ENCODE data around the gene OLIG1. TPM values are rescaled to one million over a fixed set of nuclear protein-coding genes. Genes with fewer than 3 reads are reported as not detected.

Gene OLIG1
- total and polyA plus RNA-seq, 2 of the 13 experiments (the other 11 are each of a cell fraction or from before 2014, with no cell fraction given), result not detected

- TF ChIP-seq ZNF691 (CRISPR knock-in tag; IDR thresholded peaks at IDR 0.05; ENCODE audit: borderline replicate concordance, low read depth) (no peak), HNRNPLL (IDR thresholded peaks at IDR 0.05; ENCODE audit: low read depth, low read length, poor library complexity, severe bottlenecking) (no peak)
Measured at GRCh38 chr21:33051925-33052324, 18.0 kb upstream of the OLIG1 start (continued).

- H3K4me1 ChIP-seq (ENCODE audit: insufficient read depth, low read length), result no peaks in the 10 kb centered on the region
- no peak for TF ChIP-seq ZNF713 (CRISPR knock-in tag; IDR thresholded peaks at IDR 0.05)
- no peak for TF ChIP-seq RELA (CRISPR knock-in tag; IDR thresholded peaks at IDR 0.05)
- TF ChIP-seq POGZ (CRISPR knock-in tag; IDR thresholded peaks at IDR 0.05), result no peak
- no peak for TF ChIP-seq ARID5B (CRISPR knock-in tag; IDR thresholded peaks at IDR 0.05)
- no peak for TF ChIP-seq ZBTB39 (CRISPR knock-in tag; IDR thresholded peaks at IDR 0.05)
- no peak for TF ChIP-seq RORA (CRISPR knock-in tag; IDR thresholded peaks at IDR 0.05)
- TF ChIP-seq ZNF143 (CRISPR knock-in tag; IDR thresholded peaks at IDR 0.05), result no peak
- no peaks in the 10 kb centered on the region for H4K20me1 ChIP-seq (ENCODE audit: insufficient read depth, low read length)
- H3K4me3 ChIP-seq (replicated peaks in 1 of 3; ENCODE audit: insufficient read depth in 1 of 3, low read depth in 2 of 3, low read length in 3 of 3), result no peak overlapping the region
- H3K9me3 ChIP-seq (ENCODE audit: low read length), result no peaks in the 10 kb centered on the region
- no peak overlapping the region for H3K4me2 ChIP-seq (ENCODE audit: low read depth, low read length)
- no peaks in the 10 kb centered on the region for H3K79me2 ChIP-seq (ENCODE audit: insufficient read depth, low read length)
- H3K27me3 ChIP-seq (ENCODE audit: control insufficient read depth in 1 of 2, insufficient read depth in 2 of 2, low read length in 2 of 2), result peaks cover 0 to 23% of the 10 kb centered on the region in 2 experiments; a peak in 3 of 5 replicates
- ChIA-PET CTCF (ENCODE audit: low intra/inter-chr PET ratio, low total read pairs) (no interaction called here), POLR2A (no interaction called here)
- ATAC-seq (no peak), DNase-seq (ENCODE audit: low spot score) (no peak), FAIRE-seq (no peak)
- no peak overlapping the region for H2AFZ ChIP-seq (ENCODE audit: low read length)
- H3K27ac ChIP-seq (ENCODE audit: extremely low read length, insufficient read depth, low read length), result no peak overlapping the region
- BruUV-seq (replicated peaks), result no TSS peak
- H3K36me3 ChIP-seq (replicated peaks in 1 of 2; ENCODE audit: control insufficient read depth in 1 of 2, insufficient read depth in 2 of 2, low read length in 2 of 2), result no peaks in the 10 kb centered on the region
- H3K9ac ChIP-seq (ENCODE audit: insufficient read depth, low read depth, low read length), result no peak overlapping the region
- in situ Hi-C loops (cut with HindIII; ENCODE audit: extremely low pct_ligation_motif_present, low pct_unique_long_range_greater_than_20kb) (no loop called here), intact Hi-C loops (cut with micrococcal nuclease; ENCODE audit: unreplicated experiment) (no loop called here)
Measured at GRCh38 chr21:33053951-33054350, 16.0 kb upstream of the OLIG1 start.

Data from HepG2 (cell line).